HepG2 (cell line): ENCODE measurements around the gene C16orf87. TPM values are rescaled to one million over a fixed set of nuclear protein-coding genes. Genes with fewer than 3 reads are reported as not detected.
A peak's percentile ranks its signal among the peaks of the same experiment; 100 is the strongest.
"Not testable (repeated sequence)": the region's sequence is repeated elsewhere in the genome, so short reads cannot be mapped to it uniquely, and the experiment has no call there.

Source experiments
- ATAC-seq: fragments of 200-7000 bp; cut with Tn5 transposase; 3 replicates; pipeline ENCODE4 v1.9.1; 2020; ENCODE audit warnings: mild to moderate bottlenecking, moderate library complexity
- BruUV-seq: library from RNA; stranded (reverse); fragments of 400-500 nt; replicated peaks from 2 replicates; lab custom pipeline; 2021; lab: Mats Ljungman, UMichigan
- CTCF ChIA-PET: fragments of 300-600 bp; formaldehyde crosslinking; extraction: SDS; loops from one replicate; lab custom pipeline; 2021; ENCODE audit warnings: low total read pairs, inconsistent platforms, low intra/inter-chr PET ratio; lab: Yijun Ruan, JAX
- POLR2A ChIA-PET: fragments of 350-600 bp; sonication (Branson Sonifier 250); formaldehyde crosslinking; loops from one replicate; lab custom pipeline; 2020; ENCODE audit warnings: antibody characterized with exemption, inconsistent platforms; lab: Yijun Ruan, JAX
- DNase-seq: peaks from one replicate; pipeline ENCODE4 v3.0.0-alpha.2; 2015; ENCODE audit warnings: low spot score
- FAIRE-seq: peaks from 3 replicates; lab custom pipeline; 2011; peaks lifted over from hg19 to GRCh38; lab: Jason Lieb, UNC
- H2AFZ ChIP-seq: one replicate; pipeline ENCODE4 v1.6.1; 2011; ENCODE audit warnings: low read length, inconsistent platforms
- H3K27ac ChIP-seq: fragments of 300-600 bp; 3 replicates; pipeline ENCODE4 v1.8.0; 2011; ENCODE audit warnings: mixed run types, mild to moderate bottlenecking, mixed read lengths, low read length, inconsistent platforms; ENCODE audit not compliant: insufficient read depth; ENCODE audit errors: extremely low read length
- H3K27me3 ChIP-seq, 2 experiments: fragments of 200-600 bp in 1 of 2; 2 replicates in 1 of 2; 3 replicates in 1 of 2; pipeline versions ENCODE4 v1.6.0 to v1.8.0; 2011; ENCODE audit warnings: low read length in 2 of 2, mild to moderate bottlenecking in 2 of 2, moderate library complexity in 2 of 2, inconsistent platforms in 1 of 2; ENCODE audit not compliant: insufficient read depth in 2 of 2, control insufficient read depth in 1 of 2
- H3K36me3 ChIP-seq, 2 experiments: fragments of 200-600 bp in 1 of 2; replicated peaks in 1 of 2; 2 replicates in 1 of 2; 3 replicates in 1 of 2; pipeline versions ENCODE4 v1.5.1 to v1.8.0; 2011; ENCODE audit warnings: low read length in 2 of 2, inconsistent platforms in 1 of 2; ENCODE audit not compliant: insufficient read depth in 2 of 2, control insufficient read depth in 1 of 2
- H3K4me1 ChIP-seq: 2 replicates; pipeline ENCODE4 v1.5.1; 2012; ENCODE audit warnings: low read length, inconsistent platforms; ENCODE audit not compliant: insufficient read depth
- H3K4me2 ChIP-seq: 2 replicates; pipeline ENCODE4 v1.6.0; 2011; ENCODE audit warnings: low read depth, low read length, inconsistent platforms
- H3K4me3 ChIP-seq, 3 experiments: fragments of 200-600 bp in 1 of 3; sonication (generic), shearing (Covaris generic) in 1 of 3; replicated peaks in 1 of 3; 2 replicates each; pipeline ENCODE4 v1.5.1; 2011 to 2016; ENCODE audit warnings: low read length in 3 of 3, inconsistent platforms in 2 of 3, low read depth in 2 of 3, mild to moderate bottlenecking in 2 of 3, control low read depth in 1 of 3, mixed read lengths in 1 of 3; ENCODE audit not compliant: insufficient read depth in 1 of 3
- H3K79me2 ChIP-seq: one replicate; pipeline ENCODE4 v1.6.1; 2011; ENCODE audit warnings: low read length, inconsistent platforms; ENCODE audit not compliant: insufficient read depth
- H3K9ac ChIP-seq: 2 replicates; pipeline ENCODE4 v1.6.0; 2011; ENCODE audit warnings: mild to moderate bottlenecking, low read depth, low read length, inconsistent platforms; ENCODE audit not compliant: insufficient read depth
- H3K9me3 ChIP-seq: 2 replicates; pipeline ENCODE4 v1.5.1; 2012; ENCODE audit warnings: mild to moderate bottlenecking, low read length
- H4K20me1 ChIP-seq: 2 replicates; pipeline ENCODE4 v1.6.0; 2011; ENCODE audit warnings: inconsistent platforms, mild to moderate bottlenecking, low read length, moderate library complexity; ENCODE audit not compliant: insufficient read depth
- ETV5 ChIP-seq: IDR thresholded peaks from 2 replicates; pipeline ENCODE4 v1.6.1; 2018; ENCODE audit warnings: missing biosample characterization, missing genetic modification reagents, inconsistent platforms, borderline replicate concordance
- FOXJ3 ChIP-seq: sonication (generic); formaldehyde crosslinking; IDR thresholded peaks from 2 replicates; pipeline ENCODE4 v1.4.0; 2020; ENCODE audit warnings: missing genetic modification reagents, mild to moderate bottlenecking, borderline replicate concordance
- FOXO1 ChIP-seq: sonication (generic); formaldehyde crosslinking; IDR thresholded peaks from 2 replicates; pipeline ENCODE4 v1.4.0; 2020; ENCODE audit warnings: missing genetic modification reagents
- HOXA5 ChIP-seq: sonication (generic); formaldehyde crosslinking; IDR thresholded peaks from 2 replicates; pipeline ENCODE4 v1.4.0; 2020; ENCODE audit warnings: missing genetic modification reagents
- KDM1A ChIP-seq: IDR thresholded peaks from 2 replicates; pipeline ENCODE4 v1.6.1; 2016; ENCODE audit warnings: missing compliant biosample characterization
- MIXL1 ChIP-seq: IDR thresholded peaks from 2 replicates; pipeline ENCODE4 v1.6.1; 2016
- MYPOP ChIP-seq: sonication (generic); formaldehyde crosslinking; IDR thresholded peaks from 2 replicates; pipeline ENCODE4 v1.8.1; 2023; ENCODE audit warnings: mild to moderate bottlenecking, moderate library complexity, missing genetic modification reagents
- NCOA2 ChIP-seq: sonication (generic); formaldehyde crosslinking; IDR thresholded peaks from 2 replicates; pipeline ENCODE4 v1.8.0; 2022; ENCODE audit warnings: inconsistent platforms
- NCOR1 ChIP-seq: fragments of 200-600 bp; sonication (generic); IDR thresholded peaks from 2 replicates; pipeline ENCODE4 v1.7.0; 2017; ENCODE audit warnings: antibody characterized with exemption, low read length, borderline replicate concordance
- NFKBIZ ChIP-seq: IDR thresholded peaks from 2 replicates; pipeline ENCODE4 v1.6.1; 2018; ENCODE audit warnings: missing genetic modification reagents, missing compliant biosample characterization
- RFX5 ChIP-seq: IDR thresholded peaks from 2 replicates; pipeline ENCODE4 v1.6.1; 2011; ENCODE audit warnings: low read depth, low read length, improper control_type of control experiment
- SOX13 ChIP-seq, 3 experiments: fragments of 450-650 bp in 1 of 3; sonication (generic) in 1 of 3; formaldehyde crosslinking in 1 of 3; IDR thresholded peaks in 2 of 3; conservative IDR thresholded peaks in 1 of 3; 2 replicates each; pipeline versions ENCODE4 v1.5.0 to v1.6.1; 2016 to 2020; ENCODE audit warnings: antibody characterized with exemption in 1 of 3, mild to moderate bottlenecking in 1 of 3, missing compliant biosample characterization in 1 of 3, missing genetic modification reagents in 1 of 3, moderate library complexity in 1 of 3
- TFAP4 ChIP-seq: sonication (generic); IDR thresholded peaks from 2 replicates; pipeline ENCODE4 v1.6.1; 2016; ENCODE audit warnings: low read depth, borderline replicate concordance
- TFDP1 ChIP-seq: IDR thresholded peaks from 2 replicates; pipeline ENCODE4 v1.6.1; 2016; ENCODE audit warnings: missing compliant biosample characterization, missing genetic modification reagents, borderline replicate concordance
- ZBTB7B ChIP-seq: sonication (generic); formaldehyde crosslinking; IDR thresholded peaks from 2 replicates; pipeline ENCODE4 v1.4.0; 2020; ENCODE audit warnings: missing genetic modification reagents
- ZNF232 ChIP-seq: sonication (generic); formaldehyde crosslinking; IDR thresholded peaks from 2 replicates; pipeline ENCODE4 v1.4.0; 2020; ENCODE audit warnings: missing genetic modification reagents, borderline replicate concordance
- ZNF564 ChIP-seq: sonication (generic); formaldehyde crosslinking; IDR thresholded peaks from 2 replicates; pipeline ENCODE4 v1.8.1; 2023; ENCODE audit warnings: mild to moderate bottlenecking, missing genetic modification reagents
- ZNF644 ChIP-seq: IDR thresholded peaks from 2 replicates; pipeline ENCODE4 v1.6.1; 2016; ENCODE audit warnings: low read depth
- ZNF792 ChIP-seq: IDR thresholded peaks from 2 replicates; pipeline ENCODE4 v1.6.1; 2016
- ZNF850 ChIP-seq: sonication (generic); formaldehyde crosslinking; conservative IDR thresholded peaks from 2 replicates; pipeline ENCODE4 v1.9.0; 2021; ENCODE audit warnings: mild to moderate bottlenecking, missing genetic modification reagents
- WGBS: methylation state at CpG from one replicate; pipeline ENCODE4 v1.1.6; 2017; ENCODE audit warnings: low lambda C conversion rate; 5-methylcytosine and 5-hydroxymethylcytosine counted together
- in situ Hi-C: cut with HindIII; loops from 2 replicates; pipeline ENCODE4 v1.10.0; 2017; ENCODE audit warnings: low pct_unique_long_range_greater_than_20kb; ENCODE audit not compliant: extremely low pct_ligation_motif_present
- intact Hi-C: fragments of 100-400 bp; cut with micrococcal nuclease; formaldehyde crosslinking; loops from one replicate; pipeline ENCODE4 v1.10.0; 2022; ENCODE audit not compliant: unreplicated experiment
- polyA plus RNA-seq, 8 experiments: library from polyadenylated mRNA; depleted of rRNA in 3 of 8; stranded (reverse) in 7 of 8; unstranded in 1 of 8; fragments of >200 nt; fragmentation: Illumina TruSeq in 4 of 8; extraction: Trizol in 4 of 8; gene quantifications; 2 replicates each; pipeline versions ENCODE4 v1.2.1 to v1.2.3, GENCODE V29; 2011 to 2016; ENCODE audit warnings: low read depth in 4 of 8, missing spikeins in 1 of 8, mixed read lengths in 1 of 8; ENCODE audit not compliant: insufficient read depth in 1 of 8
- total RNA-seq, 5 experiments: library from RNA; depleted of rRNA; stranded (reverse); fragments of >200 nt; fragmentation: Illumina TruSeq; extraction: Trizol; gene quantifications; 2 replicates each; pipeline ENCODE4 v1.2.3, GENCODE V29; 2016; ENCODE audit warnings: low read depth in 1 of 5
- TF ChIP-seq, protein P1 (sequence below): IDR thresholded peaks from 2 replicates; pipeline ENCODE4 v1.6.1; 2012; ENCODE audit warnings: low read depth, low read length, improper control_type of control experiment

The C16orf87 gene
- total and polyA plus RNA-seq, 2 of the 13 experiments (the other 11 are each of a cell fraction or from before 2014, with no cell fraction given) = 8.6 to 19.5 TPM

GRCh38 chr16:46868891-46869290 lies 37.9 kb upstream of the C16orf87 start:
- H3K79me2 ChIP-seq, H3K36me3 ChIP-seq, H2AFZ ChIP-seq, intact Hi-C loops, H4K20me1 ChIP-seq, H3K9ac ChIP-seq, H3K27me3 ChIP-seq, in situ Hi-C loops, H3K27ac ChIP-seq, BruUV-seq, H3K9me3 ChIP-seq, CTCF ChIA-PET, H3K4me3 ChIP-seq: not testable (repeated sequence)
- ATAC-seq = peak; percentile 56
- peaks cover 100% of the 10 kb centered on the region for H3K4me1 ChIP-seq
- DNase-seq = peak; percentile 90
- 43% methylated on average over 2 of the region's 2 CpGs for WGBS
- POLR2A ChIA-PET = interaction anchor here (1.3 to 11.9 kb wide), 3 partner anchors 8 to 27 kb away, joined by 4 to 306 read pairs (median 14); partner anchors contain the start of gene GPT2
- FAIRE-seq = peak; percentile 72
- peak overlapping the region; percentile 43 for H3K4me2 ChIP-seq
- TF ChIP-seq, protein P1, sequence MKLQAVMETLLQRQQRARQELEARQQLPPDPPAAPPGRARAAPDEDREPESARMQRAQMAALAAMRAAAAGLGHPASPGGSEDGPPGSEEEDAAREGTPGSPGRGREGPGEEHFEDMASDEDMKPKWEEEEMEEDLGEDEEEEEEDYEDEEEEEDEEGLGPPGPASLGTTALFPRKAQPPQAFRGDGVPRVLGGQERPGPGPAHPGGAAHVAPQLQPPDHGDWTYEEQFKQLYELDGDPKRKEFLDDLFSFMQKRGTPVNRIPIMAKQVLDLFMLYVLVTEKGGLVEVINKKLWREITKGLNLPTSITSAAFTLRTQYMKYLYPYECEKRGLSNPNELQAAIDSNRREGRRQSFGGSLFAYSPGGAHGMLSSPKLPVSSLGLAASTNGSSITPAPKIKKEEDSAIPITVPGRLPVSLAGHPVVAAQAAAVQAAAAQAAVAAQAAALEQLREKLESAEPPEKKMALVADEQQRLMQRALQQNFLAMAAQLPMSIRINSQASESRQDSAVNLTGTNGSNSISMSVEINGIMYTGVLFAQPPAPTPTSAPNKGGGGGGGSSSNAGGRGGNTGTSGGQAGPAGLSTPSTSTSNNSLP = 0 out of 2 replicates have a peak, but pooled peaks have one; percentile 32
- TF ChIP-seq MIXL1 = peak; percentile 80
- TF ChIP-seq SOX13 (IDR thresholded peaks at IDR 0.05) = 0 out of 2 replicates have a peak, but pooled peaks have one; percentile 38
- TF ChIP-seq SOX13 (CRISPR knock-in tag; conservative IDR thresholded peaks at IDR 0.05 in 1 of 2, IDR thresholded peaks at IDR 0.05 in 1 of 2) = peak in 1 of 2 experiments; percentile 74; a peak in 2 of 4 replicates
- 0 out of 2 replicates have a peak, but pooled peaks have one; percentile 34 for TF ChIP-seq TFDP1 (CRISPR knock-in tag)
- TF ChIP-seq ZNF792 (CRISPR knock-in tag) = peak; percentile 55; the same call in 1 of the 2 replicates
- 0 out of 2 replicates have a peak, but pooled peaks have one; percentile 12 for TF ChIP-seq ZNF850 (CRISPR knock-in tag)
- peak; percentile 73 for TF ChIP-seq NCOA2 (CRISPR knock-in tag)
- TF ChIP-seq RFX5 = peak; percentile 39; the same call in 1 of the 2 replicates
- peak; percentile 65; the same call in 1 of the 2 replicates for TF ChIP-seq FOXO1 (CRISPR knock-in tag)
- 0 out of 2 replicates have a peak, but pooled peaks have one; percentile 30 for TF ChIP-seq MYPOP
- peak; percentile 69; the same call in 1 of the 2 replicates for TF ChIP-seq ZNF232
- TF ChIP-seq NCOR1 = peak; percentile 72; the same call in 1 of the 2 replicates
- peak; percentile 90 for TF ChIP-seq ZNF644 (CRISPR knock-in tag)
- peak; percentile 75 for TF ChIP-seq NFKBIZ (CRISPR knock-in tag)
- TF ChIP-seq HOXA5 (CRISPR knock-in tag) = peak; percentile 64; the same call in 1 of the 2 replicates
- TF ChIP-seq KDM1A = peak; percentile 69
- TF ChIP-seq TFAP4 = peak; percentile 53; the same call in 1 of the 2 replicates
- peak; percentile 62; the same call in 1 of the 2 replicates for TF ChIP-seq FOXJ3 (CRISPR knock-in tag)
- TF ChIP-seq ETV5 (CRISPR knock-in tag) = peak; percentile 55; the same call in 1 of the 2 replicates
- 0 out of 2 replicates have a peak, but pooled peaks have one; percentile 9 for TF ChIP-seq ZNF564 (CRISPR knock-in tag)
- peak; percentile 36; the same call in 1 of the 2 replicates for TF ChIP-seq ZBTB7B (CRISPR knock-in tag)
